Stimulated activated CD8-positive, alpha-beta memory T cell treated with anti-CD3 and anti-CD28 coated beads, Interleukin-4, amount 100 ng/mL, for 1 hour (primary cell): ENCODE measurements around the gene PCDHGB7.
"Not testable (repeated sequence)": the region's sequence is repeated elsewhere in the genome, so short reads cannot be mapped to it uniquely, and the experiment has no call there.

Source experiments
- DNase-seq, 2 donors: peaks; one replicate each; pipeline ENCODE4 v3.0.0-alpha.2; 2020; ENCODE audit warnings: low read depth in 2 of 2, low spot score in 1 of 2

Gene PCDHGB7

DNA sequence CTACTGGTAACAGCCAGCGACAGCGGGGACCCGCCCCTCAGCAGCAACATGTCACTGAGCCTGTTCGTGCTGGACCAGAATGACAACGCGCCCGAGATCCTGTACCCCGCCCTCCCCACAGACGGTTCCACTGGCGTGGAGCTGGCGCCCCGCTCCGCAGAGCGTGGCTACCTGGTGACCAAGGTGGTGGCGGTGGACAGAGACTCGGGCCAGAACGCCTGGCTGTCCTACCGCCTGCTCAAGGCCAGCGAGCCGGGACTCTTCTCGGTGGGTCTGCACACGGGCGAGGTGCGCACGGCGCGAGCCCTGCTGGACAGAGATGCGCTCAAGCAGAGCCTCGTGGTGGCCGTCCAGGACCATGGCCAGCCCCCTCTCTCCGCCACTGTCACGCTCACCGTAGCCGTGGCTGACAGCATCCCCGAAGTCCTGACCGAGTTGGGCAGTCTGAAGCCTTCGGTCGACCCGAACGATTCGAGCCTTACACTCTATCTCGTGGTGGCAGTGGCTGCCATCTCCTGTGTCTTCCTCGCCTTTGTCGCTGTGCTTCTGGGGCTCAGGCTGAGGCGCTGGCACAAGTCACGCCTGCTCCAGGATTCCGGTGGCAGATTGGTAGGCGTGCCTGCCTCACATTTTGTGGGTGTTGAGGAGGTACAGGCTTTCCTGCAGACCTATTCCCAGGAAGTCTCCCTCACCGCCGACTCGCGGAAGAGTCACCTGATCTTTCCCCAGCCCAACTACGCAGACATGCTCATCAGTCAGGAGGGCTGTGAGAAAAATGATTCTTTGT, 22.9 kb upstream of the PCDHGB7 start:
- not testable (repeated sequence) for DNase-seq

DNA sequence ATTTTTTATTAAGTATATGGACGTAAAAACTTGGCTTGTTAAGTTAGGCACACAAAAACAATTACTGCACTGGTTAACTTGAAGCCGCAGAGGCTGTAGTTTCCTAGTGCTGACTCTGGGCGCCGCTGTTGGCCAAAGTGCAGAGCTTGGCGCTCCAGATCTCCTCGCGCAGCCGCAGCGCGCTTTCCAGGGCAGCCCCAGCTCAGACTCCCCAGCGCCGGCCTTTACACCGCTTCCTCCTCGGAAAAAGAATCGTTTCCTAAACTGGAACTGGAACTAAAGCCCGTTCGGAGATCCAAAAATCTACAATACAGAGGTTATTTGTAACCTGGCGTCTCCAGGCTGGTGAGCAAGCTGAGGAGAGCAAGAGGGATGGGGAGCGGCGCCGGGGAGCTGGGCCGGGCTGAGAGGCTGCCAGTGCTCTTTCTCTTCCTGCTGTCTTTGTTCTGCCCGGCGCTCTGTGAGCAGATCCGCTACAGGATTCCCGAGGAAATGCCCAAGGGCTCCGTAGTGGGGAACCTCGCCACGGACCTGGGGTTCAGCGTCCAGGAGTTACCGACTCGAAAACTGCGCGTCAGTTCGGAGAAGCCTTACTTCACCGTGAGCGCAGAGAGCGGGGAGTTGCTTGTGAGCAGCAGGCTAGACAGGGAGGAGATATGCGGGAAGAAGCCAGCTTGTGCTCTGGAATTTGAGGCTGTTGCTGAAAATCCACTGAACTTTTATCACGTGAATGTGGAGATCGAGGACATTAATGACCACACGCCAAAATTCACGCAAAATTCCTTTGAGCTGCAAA, 19.5 kb upstream of the PCDHGB7 start, which contains the start of gene PCDHGB5:
Gene PCDHGB5 (plus strand): TSS at position 192 of the 796 bp plus-strand sequence. CDS start 181 bp downstream, at position 373.
- not testable (repeated sequence) for DNase-seq

DNA sequence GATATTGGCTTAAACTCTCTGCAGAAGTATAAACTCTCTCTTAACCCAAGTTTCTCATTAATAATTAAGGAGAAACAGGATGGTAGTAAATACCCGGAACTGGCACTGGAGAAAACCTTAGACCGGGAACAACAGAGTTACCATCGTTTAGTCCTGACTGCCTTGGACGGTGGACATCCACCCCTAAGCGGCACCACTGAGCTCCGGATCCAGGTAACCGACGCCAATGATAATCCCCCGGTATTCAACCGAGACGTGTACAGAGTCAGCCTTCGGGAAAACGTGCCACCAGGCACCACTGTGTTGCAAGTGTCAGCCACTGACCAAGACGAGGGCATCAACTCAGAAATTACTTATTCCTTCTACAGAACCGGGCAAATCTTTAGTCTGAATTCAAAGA, 18.9 kb upstream of the PCDHGB7 start:
- DNase-seq, result no peak

DNA sequence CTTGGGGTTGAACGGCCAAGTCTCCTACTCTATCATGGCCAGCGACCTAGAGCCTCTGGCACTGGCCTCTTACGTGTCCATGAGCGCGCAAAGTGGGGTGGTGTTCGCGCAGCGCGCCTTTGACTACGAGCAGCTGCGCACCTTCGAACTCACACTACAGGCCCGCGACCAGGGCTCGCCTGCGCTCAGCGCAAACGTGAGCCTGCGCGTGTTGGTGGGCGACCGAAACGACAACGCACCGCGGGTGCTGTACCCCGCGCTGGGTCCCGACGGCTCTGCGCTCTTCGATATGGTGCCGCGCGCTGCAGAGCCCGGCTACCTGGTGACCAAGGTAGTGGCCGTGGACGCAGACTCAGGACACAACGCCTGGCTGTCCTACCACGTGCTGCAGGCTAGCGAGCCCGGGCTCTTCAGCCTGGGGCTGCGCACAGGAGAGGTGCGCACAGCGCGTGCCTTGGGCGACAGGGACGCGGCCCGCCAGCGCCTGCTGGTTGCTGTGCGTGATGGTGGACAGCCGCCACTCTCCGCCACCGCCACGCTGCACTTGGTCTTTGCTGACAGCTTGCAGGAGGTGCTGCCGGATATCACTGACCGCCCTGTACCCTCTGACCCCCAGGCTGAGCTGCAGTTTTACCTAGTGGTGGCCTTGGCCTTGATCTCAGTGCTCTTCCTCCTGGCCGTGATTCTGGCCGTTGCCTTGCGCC, 17.8 kb upstream of the PCDHGB7 start:
- DNase-seq, result no peak

DNA sequence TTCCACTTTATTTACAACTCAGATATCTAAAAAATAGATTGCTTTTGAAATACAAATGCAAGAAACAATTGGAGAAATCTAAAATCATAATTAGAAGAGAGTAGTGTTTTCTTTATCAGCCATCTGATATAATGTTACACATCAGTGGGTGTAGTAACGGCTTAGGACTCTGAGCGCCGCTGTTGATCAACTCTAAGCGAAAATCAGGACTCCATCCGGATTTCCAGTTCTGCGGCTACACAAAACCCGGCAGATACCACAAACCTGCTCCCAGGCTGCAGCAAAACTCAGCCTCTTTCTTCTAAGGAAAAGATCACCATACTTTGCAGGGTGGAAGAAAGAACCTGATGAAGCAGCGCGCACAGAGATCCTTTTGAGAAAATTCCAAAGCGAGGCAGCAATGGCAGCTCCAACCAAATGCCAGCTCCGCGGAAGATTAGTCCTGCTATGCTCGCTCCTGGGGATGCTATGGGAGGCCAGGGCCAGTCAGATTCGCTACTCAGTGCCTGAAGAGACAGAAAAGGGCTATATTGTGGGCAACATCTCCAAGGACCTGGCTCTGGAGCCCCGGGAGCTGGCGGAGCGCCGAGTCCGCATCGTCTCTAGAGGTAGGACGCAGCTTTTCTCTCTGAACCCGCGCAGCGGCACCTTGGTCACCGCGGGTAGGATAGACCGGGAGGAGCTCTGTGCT, 14.8 kb upstream of the PCDHGB7 start, which contains the start of gene PCDHGA9:
Gene PCDHGA9 (plus strand): TSS at position 226 of the 691 bp plus-strand sequence. CDS start 175 bp downstream, at position 401.
- no peak for DNase-seq

DNA sequence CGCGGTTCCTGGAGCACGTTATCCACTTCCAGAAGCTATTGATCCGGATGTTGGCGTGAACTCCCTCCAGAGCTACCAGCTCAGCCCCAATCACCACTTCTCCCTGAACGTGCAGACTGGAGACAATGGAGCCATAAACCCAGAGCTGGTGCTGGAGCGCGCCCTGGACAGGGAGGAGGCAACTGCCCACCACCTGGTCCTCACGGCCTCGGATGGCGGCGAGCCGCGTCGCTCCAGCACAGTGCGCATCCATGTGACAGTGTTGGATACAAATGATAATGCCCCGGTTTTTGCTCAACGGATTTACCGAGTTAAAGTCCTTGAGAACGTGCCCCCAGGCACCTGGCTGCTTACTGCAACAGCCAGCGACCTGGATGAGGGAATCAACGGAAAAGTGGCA, 14.1 kb upstream of the PCDHGB7 start:
- no peak for DNase-seq

DNA sequence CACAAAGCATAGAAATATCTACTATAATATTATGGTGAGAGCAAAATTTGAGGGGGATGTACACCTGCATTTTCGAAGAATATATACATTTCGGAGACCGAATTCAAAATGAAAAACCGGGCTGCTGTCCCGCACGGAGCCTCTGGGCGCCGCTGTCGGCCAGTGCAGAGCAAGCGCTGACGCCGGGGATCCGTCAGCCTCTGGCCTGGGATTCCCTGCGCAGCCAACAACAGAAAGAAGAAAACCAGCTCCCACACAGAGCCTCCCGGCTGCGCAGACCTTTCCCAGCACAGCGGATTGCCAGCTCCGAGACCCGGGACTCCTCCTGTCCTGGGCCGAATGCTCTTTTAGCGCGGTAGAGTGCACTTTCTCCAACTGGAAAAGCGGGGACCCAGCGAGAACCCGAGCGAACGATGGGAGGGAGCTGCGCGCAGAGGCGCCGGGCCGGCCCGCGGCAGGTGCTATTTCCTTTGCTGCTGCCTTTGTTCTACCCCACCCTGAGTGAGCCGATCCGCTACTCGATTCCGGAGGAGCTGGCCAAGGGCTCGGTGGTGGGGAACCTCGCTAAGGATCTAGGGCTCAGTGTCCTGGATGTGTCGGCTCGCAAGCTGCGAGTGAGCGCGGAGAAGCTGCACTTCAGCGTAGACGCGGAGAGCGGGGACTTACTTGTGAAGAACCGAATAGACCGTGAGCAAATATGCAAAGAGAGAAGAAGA, 9.5 kb upstream of the PCDHGB7 start, which contains the start of gene PCDHGB6:
Gene PCDHGB6 (plus strand): TSS at position 232 of the 716 bp plus-strand sequence. CDS start 182 bp downstream, at position 414.
- not testable (repeated sequence) for DNase-seq

DNA sequence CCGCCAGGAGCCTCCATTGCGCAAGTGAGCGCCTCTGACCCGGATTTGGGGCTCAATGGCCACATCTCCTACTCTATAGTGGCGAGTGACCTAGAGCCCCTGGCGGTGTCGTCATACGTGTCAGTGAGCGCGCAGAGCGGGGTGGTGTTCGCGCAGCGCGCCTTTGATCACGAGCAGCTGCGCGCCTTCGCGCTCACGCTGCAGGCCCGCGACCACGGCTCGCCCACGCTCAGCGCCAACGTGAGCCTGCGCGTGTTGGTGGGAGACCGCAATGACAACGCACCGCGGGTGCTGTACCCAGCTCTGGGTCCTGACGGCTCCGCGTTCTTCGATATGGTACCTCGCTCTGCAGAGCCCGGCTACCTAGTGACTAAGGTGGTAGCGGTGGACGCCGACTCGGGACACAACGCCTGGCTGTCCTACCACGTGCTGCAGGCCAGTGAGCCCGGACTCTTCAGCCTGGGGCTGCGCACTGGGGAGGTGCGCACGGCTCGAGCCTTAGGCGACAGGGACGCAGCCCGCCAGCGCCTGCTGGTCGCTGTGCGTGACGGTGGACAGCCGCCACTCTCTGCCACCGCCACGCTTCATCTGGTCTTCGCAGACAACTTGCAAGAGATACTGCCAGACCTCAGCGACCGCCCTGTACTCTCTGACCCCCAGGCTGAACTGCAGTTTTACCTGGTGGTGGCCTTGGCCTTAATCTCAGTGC, 7.7 kb upstream of the PCDHGB7 start:
- no peak for DNase-seq

DNA sequence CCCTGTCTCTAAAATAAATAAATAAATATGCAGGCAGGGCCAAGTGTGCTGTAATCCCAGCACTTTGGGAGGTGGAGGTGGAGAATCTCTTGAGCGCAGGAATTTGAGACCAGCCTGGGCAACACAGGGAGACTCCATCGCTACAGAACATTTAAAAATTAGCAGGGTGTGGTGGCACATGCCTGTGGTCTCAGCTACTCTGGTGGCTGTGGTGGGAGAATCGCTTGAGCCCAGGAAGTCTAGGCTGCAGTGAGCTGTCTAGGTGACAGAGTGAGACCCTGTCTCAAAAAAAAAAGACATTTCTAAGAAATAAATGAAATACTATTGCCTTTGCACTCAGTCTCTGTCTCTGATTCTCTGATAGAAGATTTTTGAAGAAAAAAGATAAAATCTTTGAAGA, 5.9 kb upstream of the PCDHGB7 start:
- DNase-seq, result no peak

DNA sequence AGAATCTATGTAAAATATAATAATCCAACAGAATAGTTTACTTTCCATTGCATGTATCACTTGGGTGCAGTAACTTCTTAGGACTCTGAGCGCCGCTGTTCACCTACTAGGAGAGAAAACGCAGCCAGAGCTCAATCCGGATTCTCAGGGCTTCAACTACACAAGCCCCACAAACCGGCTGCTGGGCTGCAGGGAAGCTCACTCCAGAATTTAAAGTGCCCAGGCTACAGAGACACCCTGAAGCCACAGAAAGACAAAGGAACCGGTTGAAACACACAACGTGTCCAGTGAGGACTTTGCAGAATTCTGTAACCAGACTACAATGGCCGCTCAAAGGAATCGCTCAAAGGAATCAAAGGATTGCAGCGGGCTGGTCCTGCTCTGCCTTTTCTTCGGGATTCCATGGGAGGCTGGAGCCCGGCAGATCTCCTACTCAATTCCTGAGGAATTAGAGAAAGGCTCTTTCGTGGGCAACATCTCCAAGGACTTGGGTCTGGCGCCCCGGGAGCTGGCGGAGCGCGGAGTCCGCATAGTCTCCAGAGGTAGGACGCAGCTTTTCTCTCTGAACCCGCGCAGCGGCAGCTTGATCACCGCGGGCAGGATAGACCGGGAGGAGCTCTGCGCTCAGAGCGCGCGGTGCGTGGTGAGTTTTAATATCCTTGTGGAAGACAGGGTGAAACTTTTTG, 4.5 kb upstream of the PCDHGB7 start, which contains the start of gene PCDHGA10:
Gene PCDHGA10 (plus strand): TSS at position 134 of the 686 bp plus-strand sequence. CDS start 189 bp downstream, at position 323.
- DNase-seq, result no peak

DNA sequence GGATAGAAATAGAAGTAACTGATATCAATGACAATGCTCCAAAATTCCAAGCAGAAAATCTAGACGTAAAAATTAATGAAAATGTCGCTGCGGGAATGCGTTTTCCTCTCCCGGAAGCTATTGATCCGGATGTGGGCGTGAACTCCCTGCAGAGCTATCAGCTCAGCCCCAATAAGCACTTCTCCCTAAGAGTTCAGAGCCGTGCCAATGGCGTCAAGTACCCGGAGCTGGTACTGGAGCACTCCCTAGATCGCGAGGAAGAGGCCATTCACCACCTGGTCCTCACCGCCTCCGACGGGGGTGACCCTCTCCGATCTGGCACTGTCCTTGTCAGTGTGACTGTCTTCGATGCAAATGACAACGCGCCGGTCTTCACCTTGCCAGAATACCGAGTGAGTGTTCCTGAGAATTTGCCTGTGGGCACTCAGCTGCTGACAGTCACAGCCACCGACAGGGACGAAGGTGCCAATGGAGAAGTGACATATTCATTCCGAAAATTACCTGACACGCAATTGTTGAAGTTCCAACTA, 3.9 kb upstream of the PCDHGB7 start:
- no peak for DNase-seq

DNA sequence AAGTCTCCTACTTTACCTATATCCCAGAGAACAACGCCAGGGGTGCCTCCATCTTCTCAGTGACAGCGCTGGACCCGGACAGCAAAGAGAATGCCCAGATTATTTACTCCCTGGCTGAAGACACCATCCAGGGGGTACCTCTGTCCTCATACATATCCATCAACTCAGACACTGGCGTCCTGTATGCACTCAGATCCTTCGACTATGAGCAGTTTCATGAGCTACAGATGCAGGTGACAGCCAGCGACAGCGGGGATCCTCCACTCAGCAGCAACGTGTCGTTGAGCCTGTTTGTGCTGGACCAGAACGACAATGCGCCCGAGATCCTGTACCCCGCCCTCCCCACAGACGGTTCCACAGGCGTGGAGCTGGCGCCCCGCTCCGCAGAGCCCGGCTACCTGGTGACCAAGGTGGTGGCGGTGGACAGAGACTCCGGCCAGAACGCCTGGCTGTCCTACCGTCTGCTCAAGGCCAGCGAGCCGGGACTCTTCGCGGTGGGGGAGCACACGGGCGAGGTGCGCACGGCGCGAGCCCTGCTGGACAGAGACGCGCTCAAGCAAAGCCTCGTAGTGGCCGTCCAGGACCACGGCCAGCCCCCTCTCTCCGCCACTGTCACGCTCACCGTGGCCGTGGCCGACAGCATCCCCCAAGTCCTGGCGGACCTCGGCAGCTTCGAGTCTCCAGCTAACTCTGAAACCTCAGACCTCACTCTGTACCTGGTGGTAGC, 2.8 kb upstream of the PCDHGB7 start:
- DNase-seq, result not testable (repeated sequence)

DNA sequence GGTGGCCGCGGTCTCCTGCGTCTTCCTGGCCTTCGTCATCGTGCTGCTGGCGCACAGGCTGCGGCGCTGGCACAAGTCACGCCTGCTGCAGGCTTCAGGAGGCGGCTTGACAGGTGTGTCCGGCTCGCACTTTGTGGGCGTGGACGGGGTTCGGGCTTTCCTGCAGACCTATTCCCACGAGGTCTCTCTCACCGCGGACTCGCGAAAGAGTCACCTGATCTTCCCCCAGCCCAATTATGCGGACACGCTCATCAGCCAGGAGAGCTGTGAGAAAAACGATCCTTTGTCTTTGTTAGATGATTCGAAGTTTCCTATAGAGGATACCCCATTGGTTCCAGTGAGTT, 2.2 kb upstream of the PCDHGB7 start:
- DNase-seq, result not testable (repeated sequence)

DNA sequence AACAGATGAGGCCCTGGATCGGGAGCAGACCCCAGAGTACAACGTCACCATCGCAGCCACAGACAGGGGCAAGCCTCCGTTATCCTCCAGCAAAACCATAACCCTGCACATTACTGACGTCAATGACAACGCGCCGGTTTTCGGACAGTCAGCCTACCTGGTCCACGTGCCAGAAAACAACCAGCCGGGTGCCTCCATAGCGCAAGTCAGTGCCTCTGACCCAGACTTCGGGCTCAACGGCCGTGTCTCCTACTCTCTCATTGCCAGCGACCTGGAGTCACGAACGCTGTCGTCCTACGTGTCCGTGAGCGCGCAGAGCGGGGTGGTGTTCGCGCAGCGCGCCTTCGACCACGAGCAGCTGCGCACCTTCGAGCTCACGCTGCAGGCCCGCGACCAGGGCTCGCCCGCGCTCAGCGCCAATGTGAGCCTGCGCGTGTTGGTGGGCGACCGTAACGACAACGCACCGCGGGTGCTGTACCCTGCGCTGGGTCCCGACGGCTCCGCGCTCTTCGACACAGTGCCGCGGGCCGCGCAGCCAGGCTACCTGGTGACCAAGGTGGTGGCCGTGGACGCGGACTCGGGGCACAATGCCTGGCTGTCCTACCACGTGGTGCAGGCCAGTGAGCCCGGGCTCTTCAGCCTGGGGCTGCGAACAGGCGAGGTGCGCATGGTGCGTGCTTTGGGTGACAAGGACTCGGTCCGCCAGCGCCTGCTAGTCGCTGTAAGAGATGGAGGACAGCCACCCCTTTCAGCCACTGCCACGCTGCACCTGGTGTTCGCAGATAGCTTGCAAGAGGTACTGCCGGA, 1.8 kb downstream of the PCDHGB7 start:
- DNase-seq, result no peak

DNA sequence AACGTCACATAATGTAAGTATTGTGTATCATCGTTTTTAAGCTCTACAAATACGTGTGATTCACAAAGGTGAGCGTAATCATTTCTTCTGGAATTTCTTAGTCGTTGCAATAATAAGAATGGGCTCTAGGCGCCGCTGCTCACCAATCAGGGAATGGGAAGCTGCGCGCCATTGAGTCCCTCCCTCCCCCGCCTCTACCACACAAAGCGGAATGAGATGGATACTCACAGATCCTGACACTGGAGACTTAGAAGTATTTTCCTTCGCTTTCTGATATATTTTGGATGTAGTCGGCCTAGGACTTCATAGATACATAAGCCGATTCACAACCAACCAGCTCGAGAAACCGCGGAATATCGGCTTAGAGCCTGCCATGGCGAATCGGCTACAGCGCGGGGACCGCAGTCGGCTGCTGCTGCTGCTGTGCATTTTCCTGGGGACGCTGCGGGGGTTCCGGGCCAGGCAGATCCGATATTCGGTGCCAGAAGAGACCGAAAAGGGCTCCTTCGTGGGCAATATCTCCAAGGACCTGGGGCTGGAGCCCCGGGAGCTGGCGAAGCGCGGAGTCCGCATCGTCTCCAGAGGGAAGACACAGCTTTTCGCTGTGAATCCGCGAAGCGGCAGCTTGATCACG, 3.5 kb downstream of the PCDHGB7 start, which contains the start of gene PCDHGA11:
Gene PCDHGA11 (plus strand): TSS at position 197 of the 634 bp plus-strand sequence. CDS start 177 bp downstream, at position 374.
- DNase-seq, result no peak

DNA sequence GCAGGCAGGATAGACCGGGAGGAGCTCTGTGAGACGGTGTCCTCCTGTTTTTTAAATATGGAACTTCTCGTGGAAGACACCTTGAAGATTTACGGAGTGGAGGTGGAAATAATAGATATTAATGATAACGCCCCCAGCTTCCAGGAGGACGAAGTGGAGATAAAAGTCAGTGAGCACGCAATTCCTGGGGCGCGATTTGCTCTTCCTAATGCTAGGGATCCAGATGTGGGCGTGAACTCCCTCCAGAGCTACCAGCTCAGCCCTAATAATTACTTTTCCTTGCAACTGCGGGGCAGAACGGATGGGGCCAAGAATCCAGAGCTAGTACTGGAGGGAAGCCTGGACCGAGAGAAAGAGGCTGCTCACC, 4.0 kb downstream of the PCDHGB7 start:
- DNase-seq, result no peak
